Stimulated activated naive CD4-positive, alpha-beta T cell (primary cell): ENCODE results near the gene PCTP.
A peak's percentile ranks its signal among the peaks of the same experiment; 100 is the strongest.

ENCODE experiments used
- DNase-seq, 6 experiments: peaks; one replicate each; lab custom pipeline; 2025; lab: John Stamatoyannopoulos, UW

Gene PCTP

GRCh38 chr17:55806745-55807495 lies 56.1 kb downstream of the PCTP start:
- no peak for DNase-seq

- no peak for DNase-seq
These were observed 60.7 kb downstream of the PCTP start for GRCh38 chr17:55811536-55811935.

- no peak for DNase-seq
These were observed 61.5 kb downstream of the PCTP start for GRCh38 chr17:55812323-55812722.

GRCh38 chr17:55813944-55814343 lies 63.1 kb downstream of the PCTP start:
- DNase-seq: no peak

GRCh38 chr17:55814377-55814776 lies 63.5 kb downstream of the PCTP start:
- DNase-seq: no peak

GRCh38 chr17:55816532-55817396 lies 65.9 kb downstream of the PCTP start:
- DNase-seq: no peak

- DNase-seq: no peak
These were observed 66.5 kb downstream of the PCTP start for GRCh38 chr17:55817397-55817709.

GRCh38 chr17:55818026-55818425 lies 67.2 kb downstream of the PCTP start:
- DNase-seq: peak in 2 of 6 experiments; percentile 10 to 24

GRCh38 chr17:55818451-55819375 lies 67.9 kb downstream of the PCTP start:
- DNase-seq: no peak

- DNase-seq: no peak
These were observed 69.8 kb downstream of the PCTP start for GRCh38 chr17:55820675-55821074.

GRCh38 chr17:55822028-55822427 lies 71.2 kb downstream of the PCTP start:
- no peak for DNase-seq

GRCh38 chr17:55825213-55825612 lies 74.4 kb downstream of the PCTP start:
- DNase-seq: no peak
